Measurements from ENCODE around the gene DISC1.

- TF ChIP-seq ZC3H10 (CRISPR knock-in tag; IDR thresholded peaks at IDR 0.05) (no peak), TCF4 (CRISPR knock-in tag; IDR thresholded peaks at IDR 0.05; ENCODE audit: borderline replicate concordance) (no peak), ZFP3 (CRISPR knock-in tag; IDR thresholded peaks at IDR 0.05) (no peak), CSRNP3 (CRISPR knock-in tag; IDR thresholded peaks at IDR 0.05) (no peak), ZFP30 (CRISPR knock-in tag; IDR thresholded peaks at IDR 0.05) (no peak), ZNF70 (CRISPR knock-in tag; IDR thresholded peaks at IDR 0.05) (no peak), TOX (CRISPR knock-in tag; IDR thresholded peaks at IDR 0.05; ENCODE audit: borderline replicate concordance) (no peak), ARNTL (CRISPR knock-in tag; IDR thresholded peaks at IDR 0.05; ENCODE audit: borderline replicate concordance, low read depth) (no peak), SNAI2 (CRISPR knock-in tag; IDR thresholded peaks at IDR 0.05) (no peak), PATZ1 (CRISPR knock-in tag; IDR thresholded peaks at IDR 0.05; ENCODE audit: borderline replicate concordance) (no peak), CREB5 (CRISPR knock-in tag; IDR thresholded peaks at IDR 0.05; ENCODE audit: low read depth) (no peak), CSDC2 (CRISPR knock-in tag; IDR thresholded peaks at IDR 0.05) (no peak)
Measured at GRCh38 chr1:231663211-231663792, 36.7 kb downstream of the DISC1 start.
